Neural progenitor cell (in vitro differentiated cells): Measurements from ENCODE around the gene DOCK7. TPM values are rescaled to one million over a fixed set of nuclear protein-coding genes. Genes with fewer than 3 reads are reported as not detected.

Experiments used
- DNase-seq: peaks from one replicate; pipeline ENCODE4 v3.0.0-alpha.2; 2016; ENCODE audit warnings: low spot score
- H2AFZ ChIP-seq: fragments of 200-600 bp; sonication (generic); replicated peaks from 2 replicates; pipeline ENCODE4 v1.6.1; 2016; ENCODE audit warnings: antibody characterized with exemption
- H3F3A ChIP-seq: fragments of 200-600 bp; sonication (generic); 2 replicates; pipeline ENCODE4 v1.6.1; 2016; ENCODE audit warnings: antibody characterized with exemption, low read depth
- H3K27ac ChIP-seq: fragments of 200-600 bp; sonication (generic); 2 replicates; pipeline ENCODE4 v1.5.1; 2016; ENCODE audit warnings: mild to moderate bottlenecking
- H3K27me3 ChIP-seq: fragments of 200-600 bp; sonication (generic); 2 replicates; pipeline ENCODE4 v1.6.1; 2016; ENCODE audit warnings: mild to moderate bottlenecking, moderate library complexity
- H3K36me3 ChIP-seq: fragments of 200-600 bp; sonication (generic); 2 replicates; pipeline ENCODE4 v1.5.1; 2016
- H3K4me1 ChIP-seq: fragments of 200-600 bp; sonication (generic); 2 replicates; pipeline ENCODE4 v1.6.1; 2016; ENCODE audit warnings: mixed run types
- H3K4me2 ChIP-seq: fragments of 200-600 bp; sonication (generic); 2 replicates; pipeline ENCODE4 v1.6.1; 2016
- H3K4me3 ChIP-seq: fragments of 200-600 bp; sonication (generic); 2 replicates; pipeline ENCODE4 v1.5.1; 2016
- H3K79me2 ChIP-seq: fragments of 200-600 bp; sonication (generic); 2 replicates; pipeline ENCODE4 v1.6.1; 2016; ENCODE audit warnings: low read depth
- H3K9ac ChIP-seq: fragments of 200-600 bp; sonication (generic); 2 replicates; pipeline ENCODE4 v1.6.1; 2016
- H3K9me3 ChIP-seq: fragments of 200-600 bp; sonication (generic); 2 replicates; pipeline ENCODE4 v1.5.1; 2016; ENCODE audit warnings: low read depth
- H4K20me1 ChIP-seq: fragments of 200-600 bp; sonication (generic); 2 replicates; pipeline ENCODE4 v1.6.1; 2016; ENCODE audit warnings: low read depth
- H3K27ac Mint-ChIP-seq: 3 replicates; pipeline ENCODE4 v1.8.0; 2021; ENCODE audit warnings: mixed read lengths
- H3K27me3 Mint-ChIP-seq: 2 replicates; pipeline ENCODE4 v1.8.0; 2022; ENCODE audit warnings: low read depth, mild to moderate bottlenecking, inconsistent platforms, moderate library complexity, mixed read lengths; ENCODE audit not compliant: insufficient read depth
- H3K36me3 Mint-ChIP-seq: 3 replicates; pipeline ENCODE4 v1.8.0; 2021; ENCODE audit warnings: mixed read lengths
- H3K4me1 Mint-ChIP-seq: 3 replicates; pipeline ENCODE4 v1.8.0; 2021; ENCODE audit warnings: mixed read lengths
- H3K4me3 Mint-ChIP-seq: 3 replicates; pipeline ENCODE4 v1.8.0; 2021; ENCODE audit warnings: mild to moderate bottlenecking, moderate library complexity, mixed read lengths
- H3K9me3 Mint-ChIP-seq: 3 replicates; pipeline ENCODE4 v1.8.0; 2020; ENCODE audit warnings: mixed read lengths
- CTCF ChIP-seq: fragments of 200-600 bp; sonication (generic); IDR thresholded peaks from 2 replicates; pipeline ENCODE4 v1.5.1; 2017; ENCODE audit warnings: antibody characterized with exemption, mild to moderate bottlenecking
- EZH2 ChIP-seq: fragments of 200-600 bp; sonication (generic); IDR thresholded peaks from 2 replicates; pipeline ENCODE4 v1.6.1; 2017; ENCODE audit warnings: antibody characterized with exemption, mild to moderate bottlenecking, moderate library complexity
- EZH2phosphoT487 ChIP-seq: fragments of 200-600 bp; sonication (generic); IDR thresholded peaks from 2 replicates; pipeline ENCODE4 v1.6.1; 2017; ENCODE audit warnings: antibody characterized with exemption
- total RNA-seq: library from RNA; depleted of rRNA; stranded (reverse); fragments of >200 nt; gene quantifications from 2 replicates; pipeline ENCODE4 v1.2.3, GENCODE V29; 2015; ENCODE audit warnings: low replicate concordance

DOCK7 gene
- total RNA-seq, 1 donor from 2014 or later, result 92.7 TPM

GRCh38 chr1:62452951-62453350 lies 235.2 kb downstream of the DOCK7 start:
- DNase-seq, result no peak
- Histone ChIP-seq H3K9me3 (no peaks in the 10 kb centered on the region), H2AFZ (no peak overlapping the region), H4K20me1 (no peaks in the 10 kb centered on the region), H3K27ac (no peak overlapping the region), H3K4me3 (no peak overlapping the region), H3K4me1 (no peaks in the 10 kb centered on the region), H3K4me2 (no peak overlapping the region), H3K9ac (no peak overlapping the region), H3K27me3 (no peaks in the 10 kb centered on the region), H3K36me3 (peaks cover 41% of the 10 kb centered on the region), H3F3A (peaks cover 20% of the 10 kb centered on the region), H3K79me2 (peaks cover 4% of the 10 kb centered on the region)
- no peaks in the 10 kb centered on the region for H3K9me3 Mint-ChIP-seq
- peaks cover 5% of the 10 kb centered on the region for H3K27me3 Mint-ChIP-seq
- H3K4me3 Mint-ChIP-seq, result no peak overlapping the region
- peaks cover 5% of the 10 kb centered on the region for H3K4me1 Mint-ChIP-seq
- TF ChIP-seq CTCF (no peak), EZH2phosphoT487 (no peak), EZH2 (no peak)
- no peak overlapping the region for H3K27ac Mint-ChIP-seq
- peaks cover 48% of the 10 kb centered on the region for H3K36me3 Mint-ChIP-seq

DNA sequence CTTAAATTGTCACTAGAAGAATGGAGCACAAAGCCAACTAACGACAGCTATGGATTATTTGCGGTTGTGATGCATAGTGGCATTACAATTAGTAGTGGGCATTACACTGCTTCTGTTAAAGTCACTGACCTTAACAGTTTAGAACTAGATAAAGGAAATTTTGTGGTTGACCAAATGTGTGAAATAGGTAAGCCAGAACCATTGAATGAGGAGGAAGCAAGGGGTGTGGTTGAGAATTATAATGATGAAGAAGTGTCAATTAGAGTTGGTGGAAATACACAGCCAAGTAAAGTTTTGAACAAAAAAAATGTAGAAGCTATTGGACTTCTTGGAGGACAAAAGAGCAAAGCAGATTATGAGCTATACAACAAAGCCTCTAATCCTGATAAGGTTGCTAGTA lies 237.9 kb downstream of the DOCK7 start:
- H3K9ac ChIP-seq, result no peak overlapping the region
- no peak overlapping the region for H3K4me2 ChIP-seq
- no peaks in the 10 kb centered on the region for H3K9me3 ChIP-seq
- H3K4me1 Mint-ChIP-seq, result no peaks in the 10 kb centered on the region
- TF ChIP-seq CTCF (no peak), EZH2 (no peak), EZH2phosphoT487 (no peak)
- H3K27me3 Mint-ChIP-seq, result peaks cover 2% of the 10 kb centered on the region
- H3K4me3 Mint-ChIP-seq, result no peak overlapping the region
- peaks cover 8% of the 10 kb centered on the region for H4K20me1 ChIP-seq
- peaks cover 58% of the 10 kb centered on the region for H3K36me3 ChIP-seq
- H3K27me3 ChIP-seq, result no peaks in the 10 kb centered on the region
- peaks cover 57% of the 10 kb centered on the region for H3K36me3 Mint-ChIP-seq
- no peak overlapping the region for H2AFZ ChIP-seq
- no peak overlapping the region for H3K27ac ChIP-seq
- DNase-seq, result no peak
- H3K79me2 ChIP-seq, result peaks cover 25% of the 10 kb centered on the region
- H3K4me1 ChIP-seq, result no peaks in the 10 kb centered on the region
- H3K27ac Mint-ChIP-seq, result no peak overlapping the region
- H3K4me3 ChIP-seq, result no peak overlapping the region
- H3F3A ChIP-seq, result no peaks in the 10 kb centered on the region
- H3K9me3 Mint-ChIP-seq, result no peaks in the 10 kb centered on the region

GRCh38 chr1:62448221-62448933 lies 239.8 kb downstream of the DOCK7 start:
- peaks cover 70% of the 10 kb centered on the region for H3K36me3 ChIP-seq

More at GRCh38 chr1:62448221-62448933, 239.8 kb downstream of the DOCK7 start:
- H3K36me3 Mint-ChIP-seq, result peaks cover 56% of the 10 kb centered on the region
- no peaks in the 10 kb centered on the region for H3K9me3 ChIP-seq
- H3K27ac Mint-ChIP-seq, result no peak overlapping the region
- no peaks in the 10 kb centered on the region for H3K9me3 Mint-ChIP-seq
- no peaks in the 10 kb centered on the region for H3K27me3 ChIP-seq
- no peak overlapping the region for H3K4me2 ChIP-seq
- peaks cover 2% of the 10 kb centered on the region for H3K27me3 Mint-ChIP-seq
- H3F3A ChIP-seq, result peaks cover 3% of the 10 kb centered on the region
- H2AFZ ChIP-seq, result no peak overlapping the region
- TF ChIP-seq EZH2phosphoT487 (no peak), EZH2 (no peak), CTCF (no peak)
- no peak overlapping the region for H3K4me3 ChIP-seq
- no peak overlapping the region for H3K4me3 Mint-ChIP-seq
- peaks cover 43% of the 10 kb centered on the region for H3K79me2 ChIP-seq
- no peak overlapping the region for H3K27ac ChIP-seq
- H3K4me1 Mint-ChIP-seq, result no peaks in the 10 kb centered on the region
- H4K20me1 ChIP-seq, result peaks cover 12% of the 10 kb centered on the region
- no peak for DNase-seq
- H3K9ac ChIP-seq, result no peak overlapping the region
- no peaks in the 10 kb centered on the region for H3K4me1 ChIP-seq
